SJSA1 (cell line): ENCODE data around the gene SYNGR2. TPM values are rescaled to one million over a fixed set of nuclear protein-coding genes. Genes with fewer than 3 reads are reported as not detected.

Experiments
- DNase-seq, 2 experiments: peaks; one replicate each; pipeline ENCODE4 v3.0.0-alpha.2; 2015 to 2020; ENCODE audit warnings: low spot score in 2 of 2, low read depth in 1 of 2
- H3K27ac ChIP-seq: fragments of 250-450 bp; sonication (Bioruptor Pico); 2 replicates; pipeline ENCODE4 v1.5.1; 2020; ENCODE audit warnings: mild to moderate bottlenecking, moderate library complexity
- H3K27me3 ChIP-seq: fragments of 250-450 bp; sonication (Bioruptor Pico); replicated peaks from 2 replicates; pipeline ENCODE4 v1.5.1; 2020; ENCODE audit warnings: mild to moderate bottlenecking, moderate library complexity
- H3K36me3 ChIP-seq: fragments of 250-450 bp; sonication (Bioruptor Pico); 2 replicates; pipeline ENCODE4 v1.5.1; 2020; ENCODE audit warnings: mild to moderate bottlenecking
- H3K4me1 ChIP-seq: fragments of 250-450 bp; sonication (Bioruptor Pico); replicated peaks from 2 replicates; pipeline ENCODE4 v1.6.1; 2021; ENCODE audit warnings: mild to moderate bottlenecking
- H3K4me3 ChIP-seq: fragments of 250-450 bp; sonication (Bioruptor Pico); 2 replicates; pipeline ENCODE4 v1.5.1; 2020; ENCODE audit warnings: mild to moderate bottlenecking
- H3K9me3 ChIP-seq: fragments of 250-450 bp; sonication (Bioruptor Pico); replicated peaks from 2 replicates; pipeline ENCODE4 v1.5.1; 2020; ENCODE audit warnings: mild to moderate bottlenecking
- total RNA-seq: library from RNA; depleted of rRNA; stranded (reverse); fragments of >200 nt; shearing (Covaris generic); gene quantifications from 2 replicates; pipeline ENCODE4 v1.2.3, GENCODE V29; 2014

SYNGR2 gene
- total RNA-seq, 1 experiment from 2014 or later: 25.3 TPM

DNA sequence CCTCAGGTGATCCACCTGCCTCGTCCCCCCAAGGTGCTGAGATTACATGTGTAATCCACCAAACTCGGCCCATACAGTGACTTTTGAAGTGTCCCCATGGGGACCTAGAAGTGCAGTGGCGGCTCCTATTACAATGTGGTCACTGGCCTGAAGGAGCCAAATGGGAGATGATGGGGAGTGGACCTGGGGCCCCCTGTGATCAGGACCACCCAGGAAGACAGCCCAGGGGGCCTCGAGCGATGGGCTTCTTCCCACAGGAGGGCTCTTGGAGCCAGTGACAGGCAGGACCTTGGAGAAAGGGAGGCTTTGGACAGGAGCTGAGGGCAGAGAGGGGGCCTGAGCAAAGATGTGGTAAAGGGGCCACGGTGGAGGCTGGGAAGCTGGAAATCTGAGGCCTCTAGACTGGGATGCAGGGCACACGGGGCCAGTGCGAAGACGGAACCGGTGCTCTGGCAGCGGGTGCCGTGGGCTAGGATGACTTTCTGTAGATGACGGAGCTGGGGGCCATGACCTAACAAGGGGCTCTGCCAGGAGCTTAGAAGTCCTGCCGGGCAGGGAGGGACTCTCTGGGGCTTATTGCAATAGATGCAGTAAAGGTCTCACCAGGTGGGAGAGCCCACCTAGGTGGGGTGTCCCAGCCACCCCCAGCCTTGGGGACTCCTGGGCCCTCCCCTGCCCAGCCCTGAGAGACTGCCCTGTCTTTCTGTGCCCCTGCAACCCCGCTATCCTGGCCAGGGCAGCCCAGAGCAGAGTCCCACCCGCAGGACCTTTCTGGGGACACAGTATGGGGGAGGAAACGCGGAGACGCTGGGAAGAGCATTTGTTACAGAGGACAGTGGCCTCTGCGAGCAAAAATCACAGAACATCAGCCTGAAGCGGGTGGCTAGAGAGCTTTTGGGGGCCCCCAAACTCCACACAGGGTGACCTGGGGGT is 24.9 kb upstream of the SYNGR2 start:
- DNase-seq: no peak
- H3K4me1 ChIP-seq: peaks cover 13% of the 10 kb centered on the region
- H3K4me3 ChIP-seq: no peak overlapping the region
- no peaks in the 10 kb centered on the region for H3K36me3 ChIP-seq
- no peaks in the 10 kb centered on the region for H3K27me3 ChIP-seq
- H3K9me3 ChIP-seq: no peaks in the 10 kb centered on the region
- H3K27ac ChIP-seq: no peak overlapping the region

DNA sequence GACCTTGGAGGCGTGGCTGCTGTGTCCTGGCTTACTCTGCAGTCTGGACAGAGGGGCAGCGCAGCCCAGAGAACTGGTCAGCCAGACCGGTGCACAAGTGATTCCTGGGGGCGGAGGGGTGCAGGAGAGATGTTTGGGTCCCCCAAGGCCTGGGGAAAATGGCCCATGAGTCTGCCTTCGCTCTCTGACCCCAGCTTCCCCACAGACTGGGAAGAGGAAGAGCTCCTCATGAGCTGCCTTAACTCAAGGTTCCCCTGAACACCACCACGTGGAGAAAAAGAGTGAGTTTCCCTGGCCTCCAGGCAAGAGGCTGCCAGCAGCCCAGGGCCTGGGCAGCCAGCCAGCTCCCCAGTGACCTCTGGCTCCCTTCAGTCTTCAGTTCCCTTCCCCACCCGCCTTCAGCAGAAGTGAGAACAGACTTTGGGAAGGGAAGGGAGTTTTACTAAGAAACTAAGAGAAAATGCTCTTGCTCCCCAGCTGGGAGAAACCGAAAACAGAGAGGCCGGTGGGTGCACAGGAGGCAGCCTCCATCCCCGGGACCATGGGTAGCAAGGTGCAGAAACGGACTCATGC is 24.1 kb upstream of the SYNGR2 start:
- Histone ChIP-seq H3K4me1 (peaks cover 13% of the 10 kb centered on the region), H3K9me3 (no peaks in the 10 kb centered on the region), H3K4me3 (no peak overlapping the region), H3K36me3 (no peaks in the 10 kb centered on the region), H3K27me3 (no peaks in the 10 kb centered on the region), H3K27ac (no peak overlapping the region)
- no peak for DNase-seq

GRCh38 chr17:78144736-78145641 is 23.4 kb upstream of the SYNGR2 start:
- peaks cover 13% of the 10 kb centered on the region for H3K4me1 ChIP-seq
- H3K4me3 ChIP-seq: no peak overlapping the region
- DNase-seq: no peak
- H3K36me3 ChIP-seq: no peaks in the 10 kb centered on the region
- H3K9me3 ChIP-seq: no peaks in the 10 kb centered on the region
- H3K27ac ChIP-seq: no peak overlapping the region
- H3K27me3 ChIP-seq: no peaks in the 10 kb centered on the region

GRCh38 chr17:78146471-78146869 is 21.9 kb upstream of the SYNGR2 start:
- no peaks in the 10 kb centered on the region for H3K36me3 ChIP-seq
- no peaks in the 10 kb centered on the region for H3K27me3 ChIP-seq
- peaks cover 8% of the 10 kb centered on the region for H3K4me1 ChIP-seq
- H3K27ac ChIP-seq: no peak overlapping the region
- no peak overlapping the region for H3K4me3 ChIP-seq
- no peak for DNase-seq
- no peaks in the 10 kb centered on the region for H3K9me3 ChIP-seq

DNA sequence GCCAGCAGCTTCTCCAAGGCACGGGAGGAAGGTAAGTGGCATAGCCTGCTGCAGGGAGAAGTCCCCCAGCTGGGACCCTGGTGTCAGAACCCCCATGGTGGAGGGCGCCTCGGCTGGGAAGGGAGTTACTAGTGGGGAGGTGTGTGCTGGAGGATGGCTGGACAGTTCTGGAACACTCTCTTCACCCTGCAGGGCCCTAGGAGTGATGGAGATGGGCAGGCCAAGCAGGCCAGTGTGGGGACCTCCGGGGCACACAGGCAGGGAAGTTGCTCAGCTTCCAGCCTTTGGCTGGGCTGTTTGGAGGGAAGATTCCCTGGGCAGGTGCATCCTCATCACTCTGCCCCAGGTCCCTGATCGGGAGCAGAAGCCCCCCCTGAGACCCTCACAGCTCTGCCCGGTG is 21.5 kb upstream of the SYNGR2 start:
- no peaks in the 10 kb centered on the region for H3K9me3 ChIP-seq
- H3K27me3 ChIP-seq: no peaks in the 10 kb centered on the region
- no peak overlapping the region for H3K27ac ChIP-seq
- no peaks in the 10 kb centered on the region for H3K36me3 ChIP-seq
- peaks cover 8% of the 10 kb centered on the region for H3K4me1 ChIP-seq
- no peak for DNase-seq
- H3K4me3 ChIP-seq: no peak overlapping the region

GRCh38 chr17:78147315-78147998 is 20.9 kb upstream of the SYNGR2 start:
- H3K9me3 ChIP-seq: no peaks in the 10 kb centered on the region
- peaks cover 8% of the 10 kb centered on the region for H3K4me1 ChIP-seq
- H3K27me3 ChIP-seq: no peaks in the 10 kb centered on the region
- no peak overlapping the region for H3K4me3 ChIP-seq
- H3K27ac ChIP-seq: no peak overlapping the region
- H3K36me3 ChIP-seq: no peaks in the 10 kb centered on the region
- no peak for DNase-seq

- H3K36me3 ChIP-seq: no peaks in the 10 kb centered on the region
- no peak for DNase-seq
- H3K9me3 ChIP-seq: no peaks in the 10 kb centered on the region
- H3K27ac ChIP-seq: no peak overlapping the region
- peaks cover 8% of the 10 kb centered on the region for H3K4me1 ChIP-seq
- no peaks in the 10 kb centered on the region for H3K27me3 ChIP-seq
- no peak overlapping the region for H3K4me3 ChIP-seq
These were observed 19.9 kb upstream of the SYNGR2 start for GRCh38 chr17:78148286-78149016.

DNA sequence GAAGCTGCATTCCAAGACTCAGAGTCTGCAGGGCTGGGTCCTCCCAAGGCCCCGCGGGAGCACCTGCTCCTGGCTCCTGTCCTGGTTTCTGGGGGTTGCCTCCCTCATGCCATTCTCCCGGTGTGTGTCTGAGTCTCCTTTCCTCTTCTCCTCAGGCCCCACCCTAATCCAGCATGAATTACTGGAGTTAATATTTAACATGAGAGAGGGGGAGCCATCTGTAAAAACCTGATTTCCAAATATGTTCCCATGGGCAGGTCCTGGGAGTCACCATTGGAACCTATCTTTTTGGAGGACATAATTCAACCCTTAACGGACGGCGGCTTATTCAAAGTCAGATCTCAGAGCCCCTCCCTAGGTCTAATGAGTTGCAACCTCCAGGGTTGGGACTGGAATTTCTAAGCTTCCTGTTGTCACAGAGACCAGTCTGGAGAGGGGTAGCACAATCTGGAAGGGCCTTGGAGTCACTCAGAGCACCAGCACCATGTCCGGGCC is 16.8 kb upstream of the SYNGR2 start:
- Histone ChIP-seq H3K4me3 (no peak overlapping the region), H3K36me3 (no peaks in the 10 kb centered on the region), H3K27ac (no peak overlapping the region), H3K9me3 (no peaks in the 10 kb centered on the region), H3K27me3 (no peaks in the 10 kb centered on the region), H3K4me1 (no peaks in the 10 kb centered on the region)
- no peak for DNase-seq

DNA sequence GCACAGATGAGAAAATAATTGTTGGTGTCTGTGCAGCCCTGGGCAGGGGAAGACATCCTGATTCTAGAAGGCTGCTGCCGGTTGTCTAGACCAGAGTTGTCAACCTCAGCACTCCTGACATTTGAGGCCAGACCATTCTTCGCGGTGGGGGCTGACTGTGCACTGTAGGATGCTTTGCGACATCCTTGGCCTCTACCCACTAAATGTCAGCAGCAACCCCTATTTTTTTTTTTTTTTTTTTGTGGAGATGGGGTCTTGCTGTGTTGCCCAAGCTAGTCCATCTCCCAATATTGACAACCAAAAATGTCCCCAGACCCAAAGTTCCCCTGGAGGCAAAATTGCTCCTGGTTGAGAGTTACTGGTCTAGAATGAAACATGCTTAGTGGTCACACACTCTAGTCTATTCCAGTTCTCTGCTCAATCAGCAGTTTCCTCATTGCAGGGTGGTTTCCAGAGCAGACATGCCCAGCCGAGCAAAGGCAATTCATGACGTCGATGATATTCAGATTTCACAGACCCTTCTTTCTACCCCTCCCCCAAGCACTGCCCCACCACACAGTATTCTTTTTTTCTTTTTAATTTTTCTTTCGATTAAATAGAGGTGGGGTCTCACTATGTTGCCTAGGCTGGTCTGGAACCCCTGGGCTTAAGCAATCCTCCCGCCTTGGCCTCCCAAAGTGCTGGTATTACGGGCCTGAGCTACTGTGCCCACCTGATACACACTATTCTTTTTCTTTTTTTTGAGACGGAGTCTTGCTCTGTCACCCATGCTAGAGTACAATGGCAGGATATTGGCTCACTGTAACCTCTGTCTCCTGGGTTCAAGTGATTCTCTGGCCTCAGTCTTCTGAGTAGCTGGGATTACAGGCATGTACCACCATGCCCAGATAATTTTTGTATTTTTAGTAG is 13.2 kb upstream of the SYNGR2 start:
- H3K36me3 ChIP-seq: no peaks in the 10 kb centered on the region
- DNase-seq: no peak
- no peaks in the 10 kb centered on the region for H3K27me3 ChIP-seq
- H3K4me1 ChIP-seq: peaks cover 11% of the 10 kb centered on the region
- no peak overlapping the region for H3K27ac ChIP-seq
- H3K4me3 ChIP-seq: no peak overlapping the region
- no peaks in the 10 kb centered on the region for H3K9me3 ChIP-seq

DNA sequence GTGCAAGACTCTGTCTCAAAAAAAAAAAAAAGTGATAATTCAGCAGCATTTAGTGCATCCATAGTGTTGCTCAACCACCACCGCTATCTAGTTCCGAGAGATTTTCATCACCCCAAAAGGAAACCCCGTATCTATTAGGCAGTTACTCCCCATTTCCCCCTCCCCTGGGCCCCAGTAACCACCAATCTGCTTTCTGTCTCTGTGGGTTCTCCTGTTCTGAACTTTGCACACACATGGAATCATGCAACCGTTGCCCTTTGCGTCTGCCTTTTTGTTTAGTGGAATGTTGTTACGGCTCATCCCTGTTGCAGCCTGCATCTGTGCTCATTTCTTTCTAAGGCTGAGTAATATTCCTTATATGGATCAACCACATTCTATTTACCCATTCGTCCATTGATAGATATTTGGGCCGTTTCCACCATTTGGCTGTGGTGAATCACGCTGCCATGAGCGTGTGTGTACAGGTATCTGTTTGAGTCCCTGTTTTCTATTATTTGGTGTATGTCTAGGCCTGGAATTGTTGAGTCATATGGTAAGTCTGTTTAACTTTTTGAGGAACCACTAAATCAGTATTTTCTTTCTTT is 8.7 kb upstream of the SYNGR2 start:
- Histone ChIP-seq H3K4me1 (peaks cover 12% of the 10 kb centered on the region), H3K4me3 (no peak overlapping the region), H3K27me3 (no peaks in the 10 kb centered on the region), H3K36me3 (no peaks in the 10 kb centered on the region), H3K27ac (no peak overlapping the region), H3K9me3 (no peaks in the 10 kb centered on the region)
- DNase-seq: peak; percentile 54 to 56

DNA sequence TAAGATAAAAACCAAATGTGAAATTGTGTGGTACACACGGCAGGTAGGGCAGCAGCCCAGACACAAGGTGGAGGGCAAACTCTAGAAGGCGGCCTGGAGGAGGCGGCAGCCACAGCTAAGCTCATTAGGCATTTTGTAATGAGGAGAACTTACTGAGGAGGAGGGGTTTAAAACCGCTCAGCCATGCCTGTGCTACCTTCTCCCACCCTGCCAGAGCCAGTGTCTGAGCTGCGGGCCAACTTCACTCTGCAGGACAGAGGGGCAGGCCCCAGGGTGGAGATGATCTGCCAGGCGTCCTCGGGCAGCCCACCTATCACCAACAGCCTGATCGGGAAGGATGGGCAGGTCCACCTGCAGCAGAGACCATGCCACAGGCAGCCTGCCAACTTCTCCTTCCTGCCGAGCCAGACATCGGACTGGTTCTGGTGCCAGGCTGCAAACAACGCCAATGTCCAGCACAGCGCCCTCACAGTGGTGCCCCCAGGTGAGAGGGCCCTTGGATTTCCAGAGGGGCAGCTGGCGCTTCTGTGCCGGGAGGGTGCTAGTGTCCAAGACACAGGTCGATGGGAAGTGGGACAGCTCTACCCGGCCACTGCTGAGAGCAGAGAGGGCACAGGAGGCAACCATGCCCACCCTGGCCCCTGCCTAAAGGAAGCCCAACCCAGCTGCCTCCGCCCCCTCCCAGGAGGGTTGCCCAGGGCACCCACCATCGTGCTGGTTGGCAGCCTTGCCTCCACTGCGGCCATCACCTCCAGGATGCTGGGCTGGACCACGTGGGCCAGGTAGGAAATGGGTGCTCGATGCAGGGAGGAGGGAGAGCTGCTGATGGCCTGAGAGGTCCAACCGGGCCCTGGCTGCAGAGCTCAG is 4.3 kb upstream of the SYNGR2 start:
- Histone ChIP-seq H3K4me3 (no peak overlapping the region), H3K36me3 (0 out of 2 replicates have a peak, but pooled peaks cover 3% of the 10 kb centered on the region), H3K9me3 (no peaks in the 10 kb centered on the region), H3K27ac (no peak overlapping the region), H3K27me3 (no peaks in the 10 kb centered on the region), H3K4me1 (peaks cover 24% of the 10 kb centered on the region)
- no peak for DNase-seq
